ENCODE results near the gene DHRS7.

Gene DHRS7

GRCh38 chr14:60164712-60165546, at the start of gene DHRS7:
Gene DHRS7 (minus strand): TSS chr14:60165398. CDS start chr14:60165309, 89 bp downstream.
- DNase-seq: no peak

- DNase-seq: no peak
These were observed 49.4 kb upstream of the DHRS7 start for GRCh38 chr14:60214415-60215126.

- DNase-seq: no peak
These were observed 48.8 kb upstream of the DHRS7 start for GRCh38 chr14:60214003-60214402.

- DNase-seq: no peak
These were observed 47.5 kb upstream of the DHRS7 start for GRCh38 chr14:60212503-60213371.

GRCh38 chr14:60211153-60211552, 46.0 kb upstream of the DHRS7 start:
- no peak for DNase-seq

GRCh38 chr14:60210703-60211102, 45.5 kb upstream of the DHRS7 start:
- no peak for DNase-seq

GRCh38 chr14:60206837-60207533, 41.8 kb upstream of the DHRS7 start:
- no peak for DNase-seq

GRCh38 chr14:60206249-60206670, 41.1 kb upstream of the DHRS7 start:
- DNase-seq: no peak

GRCh38 chr14:60204843-60205774, 39.9 kb upstream of the DHRS7 start:
- DNase-seq: no peak

- DNase-seq: no peak
These were observed 39.1 kb upstream of the DHRS7 start for GRCh38 chr14:60204104-60204842.

GRCh38 chr14:60199321-60199720, 34.1 kb upstream of the DHRS7 start:
- no peak for DNase-seq

- no peak for DNase-seq
These were observed 32.6 kb upstream of the DHRS7 start for GRCh38 chr14:60197629-60198303.

- no peak for DNase-seq
These were observed 31.1 kb upstream of the DHRS7 start for GRCh38 chr14:60196291-60196690.

- DNase-seq: no peak
These were observed 30.1 kb upstream of the DHRS7 start for GRCh38 chr14:60195179-60195810.

GRCh38 chr14:60189923-60190840, 25.0 kb upstream of the DHRS7 start:
- DNase-seq: no peak

GRCh38 chr14:60188696-60189095, 23.5 kb upstream of the DHRS7 start:
- no peak for DNase-seq

- no peak for DNase-seq
These were observed 22.9 kb upstream of the DHRS7 start for GRCh38 chr14:60188115-60188514.

GRCh38 chr14:60184905-60185555, 19.8 kb upstream of the DHRS7 start:
- no peak for DNase-seq

All from SIG-M5 (cell line).